ENCODE results near the gene FGFR3.
A peak's percentile ranks its signal among the peaks of the same experiment; 100 is the strongest.

Gene FGFR3

DNA sequence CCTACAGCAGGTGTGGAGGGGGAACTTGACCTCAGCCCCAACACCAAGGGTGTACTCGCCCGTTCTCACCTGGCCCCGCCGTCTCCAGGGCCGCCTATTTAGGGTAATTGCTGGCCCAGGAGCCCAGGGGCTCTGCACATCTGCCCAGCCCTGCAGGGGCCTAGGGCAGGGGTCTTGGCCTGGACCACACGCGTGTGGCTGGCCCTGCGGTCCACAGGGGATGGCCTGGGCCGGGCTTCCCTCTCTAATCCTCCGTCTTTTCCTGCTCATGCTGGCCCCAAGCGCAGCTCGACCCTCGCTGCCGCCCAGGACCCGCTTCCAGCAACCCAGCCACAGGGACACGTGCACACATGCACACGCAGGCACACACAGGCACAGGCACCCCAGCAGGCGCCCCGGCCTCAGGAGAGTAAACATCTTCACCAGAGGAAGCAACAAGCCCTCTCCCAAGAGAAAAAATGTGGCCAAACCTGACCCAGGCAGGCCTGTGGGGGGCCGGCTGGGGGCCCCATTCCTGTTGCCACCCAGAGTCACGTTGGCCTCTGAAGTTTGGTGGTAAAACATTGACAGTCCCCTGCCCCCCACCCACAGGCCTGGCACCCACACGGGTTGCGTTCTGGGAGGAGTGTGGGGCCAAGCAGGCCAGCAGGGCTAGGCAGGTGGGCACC lies 24.6 kb upstream of the FGFR3 start:
- DNase-seq (ENCODE audit: low spot score) = no peak

DNA sequence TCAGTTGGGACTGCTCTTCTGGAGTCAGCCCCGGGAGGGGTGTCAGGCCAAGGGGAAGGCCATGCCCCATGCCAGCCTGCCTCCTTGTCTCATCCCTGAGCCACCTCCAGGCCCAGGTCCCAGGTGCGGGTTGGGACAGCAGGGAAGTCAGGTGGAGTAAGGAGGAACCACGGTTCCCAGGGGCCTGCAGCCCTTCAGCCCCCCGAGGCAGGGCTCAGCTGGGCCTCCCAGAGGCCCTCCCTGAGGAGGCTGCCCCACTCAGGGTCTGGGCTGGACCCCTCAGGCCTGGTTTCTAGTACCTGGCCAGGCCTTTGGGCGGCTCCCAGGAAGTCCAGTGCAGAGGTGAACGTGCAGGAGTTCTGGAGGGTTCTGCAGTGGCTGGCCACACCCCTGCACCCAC lies 23.4 kb upstream of the FGFR3 start:
- in situ Hi-C loops (cut with MboI; ENCODE audit: low pct_unique_long_range_greater_than_20kb, low sequenced_read_pairs, unreplicated experiment) = no loop called here
- no peak for DNase-seq (ENCODE audit: low spot score)
- TF ChIP-seq, protein P1, sequence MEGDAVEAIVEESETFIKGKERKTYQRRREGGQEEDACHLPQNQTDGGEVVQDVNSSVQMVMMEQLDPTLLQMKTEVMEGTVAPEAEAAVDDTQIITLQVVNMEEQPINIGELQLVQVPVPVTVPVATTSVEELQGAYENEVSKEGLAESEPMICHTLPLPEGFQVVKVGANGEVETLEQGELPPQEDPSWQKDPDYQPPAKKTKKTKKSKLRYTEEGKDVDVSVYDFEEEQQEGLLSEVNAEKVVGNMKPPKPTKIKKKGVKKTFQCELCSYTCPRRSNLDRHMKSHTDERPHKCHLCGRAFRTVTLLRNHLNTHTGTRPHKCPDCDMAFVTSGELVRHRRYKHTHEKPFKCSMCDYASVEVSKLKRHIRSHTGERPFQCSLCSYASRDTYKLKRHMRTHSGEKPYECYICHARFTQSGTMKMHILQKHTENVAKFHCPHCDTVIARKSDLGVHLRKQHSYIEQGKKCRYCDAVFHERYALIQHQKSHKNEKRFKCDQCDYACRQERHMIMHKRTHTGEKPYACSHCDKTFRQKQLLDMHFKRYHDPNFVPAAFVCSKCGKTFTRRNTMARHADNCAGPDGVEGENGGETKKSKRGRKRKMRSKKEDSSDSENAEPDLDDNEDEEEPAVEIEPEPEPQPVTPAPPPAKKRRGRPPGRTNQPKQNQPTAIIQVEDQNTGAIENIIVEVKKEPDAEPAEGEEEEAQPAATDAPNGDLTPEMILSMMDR (IDR thresholded peaks at IDR 0.05; ENCODE audit: extremely low read depth, insufficient read depth, missing control alignments) = no peak

More for the DNA sequence above, 24.6 kb upstream of the FGFR3 start:
- in situ Hi-C loops (cut with MboI; ENCODE audit: low pct_unique_long_range_greater_than_20kb, low sequenced_read_pairs, unreplicated experiment) = no loop called here
- TF ChIP-seq, protein P1 (IDR thresholded peaks at IDR 0.05; ENCODE audit: extremely low read depth, insufficient read depth, missing control alignments) = no peak

GRCh38 chr4:1770245-1770644 lies 22.8 kb upstream of the FGFR3 start:
- DNase-seq (ENCODE audit: low spot score) = no peak
- in situ Hi-C loops (cut with MboI; ENCODE audit: low pct_unique_long_range_greater_than_20kb, low sequenced_read_pairs, unreplicated experiment) = no loop called here

GRCh38 chr4:1770791-1771231 lies 22.3 kb upstream of the FGFR3 start:
- no peak for DNase-seq (ENCODE audit: low spot score)
- in situ Hi-C loops (cut with MboI; ENCODE audit: low pct_unique_long_range_greater_than_20kb, low sequenced_read_pairs, unreplicated experiment) = no loop called here
- TF ChIP-seq, protein P1 (IDR thresholded peaks at IDR 0.05; ENCODE audit: extremely low read depth, insufficient read depth, missing control alignments) = no peak

More at GRCh38 chr4:1770245-1770644, 22.8 kb upstream of the FGFR3 start:
- TF ChIP-seq, protein P1 (IDR thresholded peaks at IDR 0.05; ENCODE audit: extremely low read depth, insufficient read depth, missing control alignments) = no peak

GRCh38 chr4:1771555-1772305 lies 21.4 kb upstream of the FGFR3 start:
- DNase-seq (ENCODE audit: low spot score) = peak; percentile 85
- TF ChIP-seq, protein P1 (IDR thresholded peaks at IDR 0.05; ENCODE audit: extremely low read depth, insufficient read depth, missing control alignments) = no peak
- in situ Hi-C loops (cut with MboI; ENCODE audit: low pct_unique_long_range_greater_than_20kb, low sequenced_read_pairs, unreplicated experiment) = no loop called here

- in situ Hi-C loops (cut with MboI; ENCODE audit: low pct_unique_long_range_greater_than_20kb, low sequenced_read_pairs, unreplicated experiment) = no loop called here
- TF ChIP-seq, protein P1 (IDR thresholded peaks at IDR 0.05; ENCODE audit: extremely low read depth, insufficient read depth, missing control alignments) = no peak
- no peak for DNase-seq (ENCODE audit: low spot score)
Observed at GRCh38 chr4:1772853-1773538, 20.1 kb upstream of the FGFR3 start.

Data from GM13977 (cell line).